ENCODE data around the gene EEF2. TPM values are rescaled to one million over a fixed set of nuclear protein-coding genes. Genes with fewer than 3 reads are reported as not detected.

Gene EEF2
- total RNA-seq, 1 experiment from 2014 or later = 2,701 TPM

- H3K9me3 ChIP-seq (ENCODE audit: low read depth, low read length, poor library complexity, severe bottlenecking) = no peaks in the 10 kb centered on the region
- no TSS peak for BruUV-seq (replicated peaks)
- no peaks in the 10 kb centered on the region for H3K4me1 ChIP-seq (ENCODE audit: insufficient read depth, low read length, poor library complexity, severe bottlenecking)
- H3K27ac ChIP-seq (ENCODE audit: low read depth, low read length, poor library complexity, severe bottlenecking) = no peak overlapping the region
- ChIA-PET POLR2A (ENCODE audit: low non-redundant PET) (no interaction called here), CTCF (no interaction called here)
- TF ChIP-seq EZH2 (IDR thresholded peaks at IDR 0.05; ENCODE audit: borderline replicate concordance, low read depth, low read length, poor library complexity, severe bottlenecking) = no peak
- peaks cover 12% of the 10 kb centered on the region for H3K27me3 ChIP-seq (replicated peaks; ENCODE audit: insufficient read depth, low read depth, low read length, poor library complexity)
- intact Hi-C loops (cut with micrococcal nuclease; ENCODE audit: unreplicated experiment) = no loop called here
- DNase-seq (ENCODE audit: low spot score) = no peak
- no peak overlapping the region for H3K4me3 ChIP-seq (ENCODE audit: low read depth, low read length, poor library complexity, severe bottlenecking)
- no peaks in the 10 kb centered on the region for H3K36me3 ChIP-seq (ENCODE audit: insufficient read depth, low read length, poor library complexity, severe bottlenecking)
These were observed 48.5 kb downstream of the EEF2 start for GRCh38 chr19:3936506-3937442.

- H3K36me3 ChIP-seq (ENCODE audit: insufficient read depth, low read length, poor library complexity, severe bottlenecking) = no peaks in the 10 kb centered on the region
- POLR2A ChIA-PET (ENCODE audit: low non-redundant PET) = interaction anchor here (0.5 kb wide), 1 partner anchor 39 kb away, joined by 7 read pairs; no protein-coding TSS in a partner anchor
These were observed 52.1 kb downstream of the EEF2 start, which contains the start of gene NMRK2 for GRCh38 chr19:3932931-3933810. Gene NMRK2 (plus strand): TSS chr19:3933069. CDS start chr19:3933672, 603 bp downstream.

GRCh38 chr19:3931041-3931440 lies 54.2 kb downstream of the EEF2 start:
- no peak overlapping the region for H3K27ac ChIP-seq (ENCODE audit: low read depth, low read length, poor library complexity, severe bottlenecking)
- peaks cover 12% of the 10 kb centered on the region for H3K27me3 ChIP-seq (replicated peaks; ENCODE audit: insufficient read depth, low read depth, low read length, poor library complexity)
- POLR2A ChIA-PET (ENCODE audit: low non-redundant PET) = no interaction called here
- intact Hi-C loops (cut with micrococcal nuclease; ENCODE audit: unreplicated experiment) = no loop called here
- H3K9me3 ChIP-seq (ENCODE audit: low read depth, low read length, poor library complexity, severe bottlenecking) = no peaks in the 10 kb centered on the region
- no peak for DNase-seq (ENCODE audit: low spot score)
- H3K4me1 ChIP-seq (ENCODE audit: insufficient read depth, low read length, poor library complexity, severe bottlenecking) = no peaks in the 10 kb centered on the region
- TF ChIP-seq EZH2 (IDR thresholded peaks at IDR 0.05; ENCODE audit: borderline replicate concordance, low read depth, low read length, poor library complexity, severe bottlenecking) (no peak), CTCF (conservative IDR thresholded peaks at IDR 0.05; ENCODE audit: low read depth, low read length) (no peak)
- CTCF ChIA-PET = no interaction called here
- no TSS peak for BruUV-seq (replicated peaks)
- no peak overlapping the region for H3K4me3 ChIP-seq (ENCODE audit: low read depth, low read length, poor library complexity, severe bottlenecking)
- no peaks in the 10 kb centered on the region for H3K36me3 ChIP-seq (ENCODE audit: insufficient read depth, low read length, poor library complexity, severe bottlenecking)

More at GRCh38 chr19:3932931-3933810, 52.1 kb downstream of the EEF2 start, which contains the start of gene NMRK2:
- H3K27ac ChIP-seq (ENCODE audit: low read depth, low read length, poor library complexity, severe bottlenecking) = no peak within 1 kb of the TSS
- H3K27me3 ChIP-seq (replicated peaks; ENCODE audit: insufficient read depth, low read depth, low read length, poor library complexity) = peaks cover 12% of the 10 kb centered on the region
- no peak within 1 kb of the TSS for H3K4me3 ChIP-seq (ENCODE audit: low read depth, low read length, poor library complexity, severe bottlenecking)
- H3K9me3 ChIP-seq (ENCODE audit: low read depth, low read length, poor library complexity, severe bottlenecking) = no peaks in the 10 kb centered on the region
- TF ChIP-seq EZH2 (IDR thresholded peaks at IDR 0.05; ENCODE audit: borderline replicate concordance, low read depth, low read length, poor library complexity, severe bottlenecking) = peak; percentile 45
- no peak for TF ChIP-seq CTCF (conservative IDR thresholded peaks at IDR 0.05; ENCODE audit: low read depth, low read length)
- CTCF ChIA-PET = no interaction called here
- no peak for DNase-seq (ENCODE audit: low spot score)
- no TSS peak for BruUV-seq (replicated peaks)
- intact Hi-C loops (cut with micrococcal nuclease; ENCODE audit: unreplicated experiment) = no loop called here
- H3K4me1 ChIP-seq (ENCODE audit: insufficient read depth, low read length, poor library complexity, severe bottlenecking) = no peaks in the 10 kb centered on the region

Small RNA genes lying within 50 kb of the gene (microRNA-seq; reads per million reads assigned to microRNA genes)
- not detected for gene MIR637

Other genes starting within 250 kb of the EEF2 start
- 30.0 and 32.6 TPM in 2 replicates for gene APBA3, start 223.8 kb downstream of the EEF2 start, total RNA-seq (2021)
- gene MRPL54, start 222.8 kb downstream of the EEF2 start, total RNA-seq (2021) = 47.2 and 51.3 TPM in 2 replicates
- not detected in 2 replicates for gene RAX2, start 213.2 kb downstream of the EEF2 start, total RNA-seq (2021)
- 2.0 and 3.5 TPM in 2 replicates for gene MATK, start 199.1 kb downstream of the EEF2 start, total RNA-seq (2021)
- 1.7 and 2.0 TPM in 2 replicates for gene ZFR2, start 116.4 kb downstream of the EEF2 start, total RNA-seq (2021)
- gene ATCAY, start 104.8 kb downstream of the EEF2 start, total RNA-seq (2021) = 0.76 and 0.95 TPM in 2 replicates
- not detected in 2 replicates for gene NMRK2, start 52.4 kb downstream of the EEF2 start, total RNA-seq (2021)
- gene DAPK3, start 14.4 kb downstream of the EEF2 start, total RNA-seq (2021) = 58.3 and 65.9 TPM in 2 replicates
- 48.1 and 59.1 TPM in 2 replicates for gene PIAS4, start 22.3 kb upstream of the EEF2 start, total RNA-seq (2021)
- 25.1 and 25.9 TPM in 2 replicates for gene ZBTB7A, start 81.4 kb upstream of the EEF2 start, total RNA-seq (2021)
- gene MAP2K2, start 138.7 kb upstream of the EEF2 start, total RNA-seq (2021) = 185 and 198 TPM in 2 replicates
- not detected in 2 replicates for gene CREB3L3, start 168.2 kb upstream of the EEF2 start, total RNA-seq (2021)
- 36.3 and 39.3 TPM in 2 replicates for gene SIRT6, start 197.1 kb upstream of the EEF2 start, total RNA-seq (2021)
- 10.9 and 12.2 TPM in 2 replicates for gene ANKRD24, start 197.2 kb upstream of the EEF2 start, total RNA-seq (2021)
- gene EBI3, start 244.1 kb upstream of the EEF2 start, total RNA-seq (2021) = 1.5 and 2.0 TPM in 2 replicates

All from A673 (cell line).